K562 (cell line): Measurements from ENCODE around the gene GRM3. TPM values are rescaled to one million over a fixed set of nuclear protein-coding genes. Genes with fewer than 3 reads are reported as not detected.

Experiments
- ATAC-seq: fragments of 200-7000 bp; cut with Tn5 transposase; 3 replicates; pipeline ENCODE4 v1.9.1; 2020; ENCODE audit warnings: moderate library complexity
- BruUV-seq: library from RNA; stranded (reverse); fragments of 400-500 nt; replicated peaks from 2 replicates; lab custom pipeline; 2021; lab: Mats Ljungman, UMichigan
- CTCF ChIA-PET: fragments of 300-600 bp; formaldehyde crosslinking; extraction: SDS; loops from one replicate; lab custom pipeline; 2021; ENCODE audit warnings: low intra/inter-chr PET ratio; lab: Yijun Ruan, JAX
- POLR2A ChIA-PET: fragments of 300-600, 350-650 bp; sonication (Branson Sonifier 250); formaldehyde crosslinking; extraction: SDS; loops from one replicate; lab custom pipeline; 2021; ENCODE audit warnings: antibody characterized with exemption, inconsistent platforms; lab: Yijun Ruan, JAX
- DNase-seq, 4 experiments: peaks; one replicate each; pipeline versions ENCODE4 v3.0.0 to v3.0.0-alpha.2; 2011 to 2018; ENCODE audit warnings: low spot score in 3 of 4, mixed read lengths in 3 of 4; ENCODE audit errors: extremely low read depth in 1 of 4
- FAIRE-seq: peaks from 2 replicates; lab custom pipeline; 2011; peaks lifted over from hg19 to GRCh38; lab: Jason Lieb, UNC
- H2AFZ ChIP-seq: 2 replicates; pipeline ENCODE4 v1.6.0; 2011; ENCODE audit warnings: low read depth, low read length, control low read depth, inconsistent platforms
- H3K27ac ChIP-seq: fragments of 200-600 bp; 3 replicates; pipeline ENCODE4 v1.8.0; 2011; ENCODE audit warnings: low read depth, mild to moderate bottlenecking, control low read depth, inconsistent platforms, low read length, moderate library complexity, mixed read lengths; ENCODE audit errors: extremely low read depth
- H3K27me3 ChIP-seq, 2 experiments: fragments of 300-600 bp in 1 of 2; 2 replicates in 1 of 2; 3 replicates in 1 of 2; pipeline versions ENCODE4 v1.6.0 to v1.8.0; 2011; ENCODE audit warnings: inconsistent platforms in 2 of 2, low read length in 2 of 2, mild to moderate bottlenecking in 1 of 2, mixed read lengths in 1 of 2, moderate library complexity in 1 of 2; ENCODE audit not compliant: control insufficient read depth in 2 of 2, insufficient read depth in 2 of 2
- H3K36me3 ChIP-seq: fragments of 300-600 bp; 3 replicates; pipeline ENCODE4 v1.8.0; 2011; ENCODE audit warnings: mild to moderate bottlenecking, low read length, inconsistent platforms; ENCODE audit not compliant: control insufficient read depth, insufficient read depth
- H3K4me1 ChIP-seq, 2 experiments: fragments of 200-600 bp in 1 of 2; replicated peaks in 1 of 2; 2 replicates in 1 of 2; 3 replicates in 1 of 2; pipeline versions ENCODE4 v1.5.1 to v1.8.0; 2011; ENCODE audit warnings: inconsistent platforms in 2 of 2, low read length in 2 of 2, mild to moderate bottlenecking in 1 of 2, mixed read lengths in 1 of 2, moderate library complexity in 1 of 2; ENCODE audit not compliant: control insufficient read depth in 2 of 2, insufficient read depth in 2 of 2
- H3K4me2 ChIP-seq: 2 replicates; pipeline ENCODE4 v1.6.1; 2011; ENCODE audit warnings: low read length, control low read depth, inconsistent platforms, mixed read lengths; ENCODE audit not compliant: insufficient read depth
- H3K4me3 ChIP-seq: fragments of 200-600 bp; sonication (generic), shearing (Covaris generic); 2 replicates; pipeline ENCODE4 v1.5.1; 2016; ENCODE audit warnings: control low read depth, inconsistent platforms
- H3K79me2 ChIP-seq: fragments of 200-600 bp; 3 replicates; pipeline ENCODE4 v1.8.0; 2011; ENCODE audit warnings: low read length, inconsistent platforms; ENCODE audit not compliant: control insufficient read depth, insufficient read depth
- H3K9ac ChIP-seq, 2 experiments: 2 replicates each; pipeline versions ENCODE4 v1.6.0 to v1.6.1; 2011; ENCODE audit warnings: low read depth in 2 of 2, low read length in 2 of 2, control low read depth in 1 of 2, inconsistent platforms in 1 of 2, mild to moderate bottlenecking in 1 of 2, mixed read lengths in 1 of 2; ENCODE audit not compliant: insufficient read depth in 1 of 2
- H3K9me1 ChIP-seq: one replicate; pipeline ENCODE4 v1.6.0; 2011; ENCODE audit warnings: inconsistent platforms, mild to moderate bottlenecking, low read length, moderate library complexity; ENCODE audit not compliant: control insufficient read depth, insufficient read depth
- H3K9me3 ChIP-seq: replicated peaks from 2 replicates; pipeline ENCODE4 v1.5.1; 2011; ENCODE audit warnings: low read depth, low read length, inconsistent platforms; ENCODE audit not compliant: control insufficient read depth, insufficient read depth
- H4K20me1 ChIP-seq: replicated peaks from 2 replicates; pipeline ENCODE4 v1.6.1; 2011; ENCODE audit warnings: low read length, inconsistent platforms, mixed read lengths; ENCODE audit not compliant: control insufficient read depth, insufficient read depth
- AFF1 ChIP-seq, 2 experiments: fragments of 450-650 bp; IDR thresholded peaks; 2 replicates each; pipeline ENCODE4 v1.6.1; 2018; ENCODE audit warnings: mild to moderate bottlenecking in 2 of 2, low read depth in 1 of 2; ENCODE audit not compliant: partially characterized antibody in 2 of 2
- CBFA2T3 ChIP-seq: fragments of 450-650 bp; IDR thresholded peaks from 2 replicates; pipeline ENCODE4 v1.6.1; 2017
- CGGBP1 ChIP-seq: fragments of 250-450 bp; sonication (Bioruptor Pico); IDR thresholded peaks from 2 replicates; pipeline ENCODE4 v1.9.0; 2021; ENCODE audit warnings: mild to moderate bottlenecking
- DMBX1 ChIP-seq: fragments of 250-450 bp; sonication (Bioruptor Pico); IDR thresholded peaks from 2 replicates; pipeline ENCODE4 v1.8.0; 2022; ENCODE audit warnings: inconsistent platforms, mild to moderate bottlenecking, moderate library complexity, borderline replicate concordance
- IRF2 ChIP-seq: sonication (generic); formaldehyde crosslinking; IDR thresholded peaks from 2 replicates; pipeline ENCODE4 v1.8.1; 2022; ENCODE audit warnings: mild to moderate bottlenecking, missing genetic modification reagents
- JUN ChIP-seq, 2 experiments: sonication (generic) in 1 of 2; formaldehyde crosslinking in 1 of 2; IDR thresholded peaks; 2 replicates each; pipeline versions ENCODE4 v1.6.1 to v1.8.0; 2012 to 2022; ENCODE audit warnings: borderline replicate concordance in 2 of 2, mild to moderate bottlenecking in 2 of 2, improper control_type of control experiment in 1 of 2, low read depth in 1 of 2, low read length in 1 of 2, missing genetic modification reagents in 1 of 2
- NCOR1 ChIP-seq: fragments of 450-650 bp; IDR thresholded peaks from 2 replicates; pipeline ENCODE4 v1.6.1; 2016; ENCODE audit warnings: mild to moderate bottlenecking, moderate library complexity
- WGBS: fragments of 100-300 bp; shearing (Covaris generic); methylation state at CpG from one replicate; pipeline ENCODE4 v1.1.6; 2016; ENCODE audit warnings: low coverage, mixed read lengths; ENCODE audit not compliant: insufficient coverage; ENCODE audit errors: missing lambda C conversion rate; 5-methylcytosine and 5-hydroxymethylcytosine counted together
- in situ Hi-C: fragments of 300-500 bp; cut with MboI; formaldehyde crosslinking; loops from 4 replicates; pipeline ENCODE4 v1.15.0; 2018; ENCODE audit warnings: inconsistent platforms, mixed read lengths
- intact Hi-C: fragments of 100-400 bp; cut with micrococcal nuclease; formaldehyde crosslinking; loops from 2 replicates; pipeline ENCODE4 v1.14.2; 2022
- polyA plus RNA-seq, 8 experiments: library from polyadenylated mRNA; depleted of rRNA in 4 of 8; stranded (reverse) in 5 of 8; unstranded in 3 of 8; fragments of >200 nt; fragmentation: Nextera tagmentation in 2 of 8; fragmentation: Illumina TruSeq in 1 of 8; extraction: Ambion mirVana in 2 of 8; extraction: Trizol in 1 of 8; gene quantifications; 2 replicates each; pipeline versions ENCODE4 v1.2.1 to v1.2.3, GENCODE V29; 2011 to 2014; ENCODE audit warnings: inconsistent platforms in 1 of 8, missing spikeins in 1 of 8
- total RNA-seq, 7 experiments: library from RNA; depleted of rRNA in 6 of 7; stranded (reverse); fragments of >200 nt in 6 of 7; fragmentation: Illumina TruSeq in 2 of 7; extraction: Trizol in 2 of 7; gene quantifications; 2 replicates each; pipeline versions ENCODE4 v1.2.1 to v1.2.3, GENCODE V29; 2011 to 2021; ENCODE audit warnings: low replicate concordance in 1 of 7
- TF ChIP-seq, protein P1 (sequence below), 2 experiments: fragments of 250-450 bp in 1 of 2; fragments of 450-650 bp in 1 of 2; sonication (Bioruptor Pico) in 1 of 2; IDR thresholded peaks; 2 replicates each; pipeline versions ENCODE4 v1.6.1 to v1.8.0; 2016 to 2021; ENCODE audit warnings: mild to moderate bottlenecking in 2 of 2, moderate library complexity in 2 of 2, missing compliant biosample characterization in 1 of 2, missing genetic modification characterization in 1 of 2
- TF ChIP-seq, protein P2 (sequence below): sonication (generic); formaldehyde crosslinking; IDR thresholded peaks from 2 replicates; pipeline ENCODE4 v1.8.0; 2022; ENCODE audit warnings: mild to moderate bottlenecking, missing genetic modification reagents

The GRM3 gene
- total and polyA plus RNA-seq, 9 of the 15 experiments (the other 6 are each of a cell fraction or from before 2014, with no cell fraction given): 0.03 to 0.08 (median 0.03) TPM; not detected in 6

DNA sequence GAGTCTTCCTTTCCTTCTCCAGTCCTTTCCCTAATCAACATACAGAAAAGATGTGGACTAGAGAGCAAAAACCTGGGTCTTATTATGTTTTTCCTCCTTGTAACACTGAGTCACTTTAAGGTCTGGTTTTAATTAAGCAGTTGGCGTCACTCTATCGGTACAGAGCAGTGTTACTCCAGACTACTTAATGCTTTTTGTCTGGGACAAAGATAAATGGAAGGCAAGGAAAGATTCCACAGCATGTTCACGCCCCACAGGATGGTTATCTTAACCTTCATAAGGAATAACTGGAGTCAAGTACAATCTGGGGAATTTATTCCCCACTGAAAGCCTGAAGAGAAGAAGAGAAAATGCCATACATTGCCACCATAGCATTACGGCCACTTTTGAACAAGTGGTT, 270.0 kb downstream of the GRM3 start:
- no TSS peak for BruUV-seq
- H3K27ac ChIP-seq: no peak overlapping the region
- H3K4me2 ChIP-seq: no peak overlapping the region
- FAIRE-seq (no peak), ATAC-seq (no peak), DNase-seq (no peak)
- no peaks in the 10 kb centered on the region for H3K27me3 ChIP-seq
- in situ Hi-C loops: loop anchor here (25.0 kb wide), 1 partner anchor 499 kb away; no protein-coding TSS in a partner anchor
- 74% methylated on average over 4 of the region's 4 CpGs for WGBS
- CTCF ChIA-PET: interaction anchor here (1.5 to 2.0 kb wide), 3 partner anchors 234 to 503 kb away, joined by 6 to 14 read pairs (median 10); no protein-coding TSS in a partner anchor
- H3K9me3 ChIP-seq: no peaks in the 10 kb centered on the region
- no peaks in the 10 kb centered on the region for H3K4me1 ChIP-seq
- no peaks in the 10 kb centered on the region for H3K9me1 ChIP-seq
- peaks cover 39% of the 10 kb centered on the region for H3K36me3 ChIP-seq
- no peak overlapping the region for H3K4me3 ChIP-seq
- intact Hi-C loops: loop anchor here (1.0 to 10.0 kb wide), 3 partner anchors 235 to 501 kb away; no protein-coding TSS in a partner anchor
- TF ChIP-seq JUN (IDR thresholded peaks at IDR 0.05; ENCODE audit: borderline replicate concordance, low read depth, low read length): no peak
- no peak for TF ChIP-seq JUN (CRISPR knock-in tag; IDR thresholded peaks at IDR 0.05; ENCODE audit: borderline replicate concordance)
- TF ChIP-seq NCOR1: no peak
- TF ChIP-seq CGGBP1 (CRISPR knock-in tag): no peak
- no peak for TF ChIP-seq DMBX1 (CRISPR knock-in tag)
- no peak for TF ChIP-seq CBFA2T3
- TF ChIP-seq, protein P1, sequence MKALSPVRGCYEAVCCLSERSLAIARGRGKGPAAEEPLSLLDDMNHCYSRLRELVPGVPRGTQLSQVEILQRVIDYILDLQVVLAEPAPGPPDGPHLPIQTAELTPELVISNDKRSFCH (CRISPR knock-in tag; IDR thresholded peaks at IDR 0.05): no peak
- TF ChIP-seq, protein P1 (tag; IDR thresholded peaks at IDR 0.05): no peak
- TF ChIP-seq IRF2 (CRISPR knock-in tag): no peak
- TF ChIP-seq AFF1 (IDR thresholded peaks at IDR 0.05; ENCODE audit: low read depth in 1 of 2, partially characterized antibody in 2 of 2): no peak
- TF ChIP-seq, protein P2, sequence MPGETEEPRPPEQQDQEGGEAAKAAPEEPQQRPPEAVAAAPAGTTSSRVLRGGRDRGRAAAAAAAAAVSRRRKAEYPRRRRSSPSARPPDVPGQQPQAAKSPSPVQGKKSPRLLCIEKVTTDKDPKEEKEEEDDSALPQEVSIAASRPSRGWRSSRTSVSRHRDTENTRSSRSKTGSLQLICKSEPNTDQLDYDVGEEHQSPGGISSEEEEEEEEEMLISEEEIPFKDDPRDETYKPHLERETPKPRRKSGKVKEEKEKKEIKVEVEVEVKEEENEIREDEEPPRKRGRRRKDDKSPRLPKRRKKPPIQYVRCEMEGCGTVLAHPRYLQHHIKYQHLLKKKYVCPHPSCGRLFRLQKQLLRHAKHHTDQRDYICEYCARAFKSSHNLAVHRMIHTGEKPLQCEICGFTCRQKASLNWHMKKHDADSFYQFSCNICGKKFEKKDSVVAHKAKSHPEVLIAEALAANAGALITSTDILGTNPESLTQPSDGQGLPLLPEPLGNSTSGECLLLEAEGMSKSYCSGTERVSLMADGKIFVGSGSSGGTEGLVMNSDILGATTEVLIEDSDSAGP (CRISPR knock-in tag): no peak
- H3K79me2 ChIP-seq: no peaks in the 10 kb centered on the region
- no peak overlapping the region for H2AFZ ChIP-seq
- no peaks in the 10 kb centered on the region for H4K20me1 ChIP-seq
- no peak overlapping the region for H3K9ac ChIP-seq
- POLR2A ChIA-PET: no interaction called here
